22Rv1 (cell line): ENCODE data around the gene SERPINE2.

ENCODE experiments used
- ZFX ChIP-seq: fragments of 450-650 bp; IDR thresholded peaks from 2 replicates; pipeline ENCODE4 v1.6.1; 2017; ENCODE audit warnings: antibody characterized with exemption, borderline replicate concordance
- TF ChIP-seq, protein P1 (sequence below): fragments of 450-650 bp; IDR thresholded peaks from 2 replicates; pipeline ENCODE4 v1.5.1; 2017; ENCODE audit warnings: mild to moderate bottlenecking

DNA sequence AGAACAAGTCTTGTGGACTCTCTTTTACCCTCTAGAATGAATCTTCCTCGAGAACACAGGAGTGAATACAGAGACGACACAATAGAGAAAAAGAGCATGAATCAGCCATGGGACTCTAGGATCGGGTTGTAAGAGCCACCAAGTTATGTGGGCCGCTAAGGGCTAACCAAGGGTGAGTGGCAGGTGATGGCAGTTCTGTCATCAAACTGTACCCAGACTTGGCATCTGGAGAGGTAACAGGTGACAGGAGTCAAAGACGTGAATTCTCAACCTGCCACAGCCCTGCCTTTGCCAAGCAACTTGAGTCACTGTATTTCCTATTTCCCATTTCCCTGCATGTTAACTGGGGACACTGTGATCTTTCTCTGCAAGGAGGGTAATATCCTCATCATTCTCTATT, 11.2 kb downstream of the SERPINE2 start:
- TF ChIP-seq, protein P1, sequence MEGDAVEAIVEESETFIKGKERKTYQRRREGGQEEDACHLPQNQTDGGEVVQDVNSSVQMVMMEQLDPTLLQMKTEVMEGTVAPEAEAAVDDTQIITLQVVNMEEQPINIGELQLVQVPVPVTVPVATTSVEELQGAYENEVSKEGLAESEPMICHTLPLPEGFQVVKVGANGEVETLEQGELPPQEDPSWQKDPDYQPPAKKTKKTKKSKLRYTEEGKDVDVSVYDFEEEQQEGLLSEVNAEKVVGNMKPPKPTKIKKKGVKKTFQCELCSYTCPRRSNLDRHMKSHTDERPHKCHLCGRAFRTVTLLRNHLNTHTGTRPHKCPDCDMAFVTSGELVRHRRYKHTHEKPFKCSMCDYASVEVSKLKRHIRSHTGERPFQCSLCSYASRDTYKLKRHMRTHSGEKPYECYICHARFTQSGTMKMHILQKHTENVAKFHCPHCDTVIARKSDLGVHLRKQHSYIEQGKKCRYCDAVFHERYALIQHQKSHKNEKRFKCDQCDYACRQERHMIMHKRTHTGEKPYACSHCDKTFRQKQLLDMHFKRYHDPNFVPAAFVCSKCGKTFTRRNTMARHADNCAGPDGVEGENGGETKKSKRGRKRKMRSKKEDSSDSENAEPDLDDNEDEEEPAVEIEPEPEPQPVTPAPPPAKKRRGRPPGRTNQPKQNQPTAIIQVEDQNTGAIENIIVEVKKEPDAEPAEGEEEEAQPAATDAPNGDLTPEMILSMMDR: no peak
- no peak for TF ChIP-seq ZFX
